Right cardiac atrium (tissue), 5 donors: ENCODE measurements around the gene CCDC201. TPM values are rescaled to one million over a fixed set of nuclear protein-coding genes. Genes with fewer than 3 reads are reported as not detected.
"Not testable (repeated sequence)": the region's sequence is repeated elsewhere in the genome, so short reads cannot be mapped to it uniquely, and the experiment has no call there.

Source experiments
- ATAC-seq, 2 donors: fragments of 200-7000 bp; cut with Tn5 transposase; one replicate each; pipeline versions ENCODE4 v1.8.0 to v1.9.1; 2020; ENCODE audit warnings: moderate library complexity in 2 of 2, mild to moderate bottlenecking in 1 of 2
- DNase-seq, 3 donors: peaks; one replicate each; pipeline ENCODE4 v3.0.0-alpha.2; 2020
- H3K27ac ChIP-seq: one replicate; pipeline ENCODE4 v1.5.1; 2013; ENCODE audit warnings: mild to moderate bottlenecking, low read length, control low read depth, moderate library complexity
- H3K27me3 ChIP-seq: one replicate; pipeline ENCODE4 v1.6.1; 2013; ENCODE audit not compliant: control insufficient read depth, insufficient read depth
- H3K4me1 ChIP-seq: one replicate; pipeline ENCODE4 v1.6.1; 2013; ENCODE audit warnings: low read length; ENCODE audit not compliant: control insufficient read depth, insufficient read depth
- H3K4me3 ChIP-seq: one replicate; pipeline ENCODE4 v1.5.1; 2013; ENCODE audit warnings: low read length, control low read depth
- H3K9me3 ChIP-seq: one replicate; pipeline ENCODE4 v1.6.1; 2013; ENCODE audit warnings: low read length; ENCODE audit not compliant: control insufficient read depth
- WGBS: extraction: QIAGEN DNeasy Blood & Tissue Kit; methylation state at CpG from one replicate; pipeline ENCODE4 v1.1.7; 2013; 5-methylcytosine and 5-hydroxymethylcytosine counted together
- intact Hi-C, 4 donors: fragments of 100-400 bp; cut with DNase I; formaldehyde crosslinking; loops; one replicate each; pipeline versions ENCODE4 v1.11.0 to v1.14.0; 2022 to 2023
- polyA plus RNA-seq: library from polyadenylated mRNA; stranded (reverse); fragments of 200-250 nt; gene quantifications from one replicate; pipeline ENCODE4 v1.2.3, GENCODE V29; 2013
- total RNA-seq, 4 donors: library from RNA; stranded (reverse); fragmentation: NEBNext Ultra II Directional; extraction: Animal tissue kit (Norgen Biotek cat#: 25700); gene quantifications; one replicate each; pipeline ENCODE4 v1.2.1, GENCODE V29; 2021
- donor health status: healthy with polysubstance abuse.
- donor health status: DM: no; HTN: yes; CAD: no.
- donor health status: DM: no; HTN: no; CAD: no.
- donor health status: DM: no; HTN: yes; CAD: no; lungs with severe emphysema.
- donor health status: DM: yes; HTN: yes; CAD: no.

Gene CCDC201
- total and polyA plus RNA-seq, 5 donors, result not detected

DNA sequence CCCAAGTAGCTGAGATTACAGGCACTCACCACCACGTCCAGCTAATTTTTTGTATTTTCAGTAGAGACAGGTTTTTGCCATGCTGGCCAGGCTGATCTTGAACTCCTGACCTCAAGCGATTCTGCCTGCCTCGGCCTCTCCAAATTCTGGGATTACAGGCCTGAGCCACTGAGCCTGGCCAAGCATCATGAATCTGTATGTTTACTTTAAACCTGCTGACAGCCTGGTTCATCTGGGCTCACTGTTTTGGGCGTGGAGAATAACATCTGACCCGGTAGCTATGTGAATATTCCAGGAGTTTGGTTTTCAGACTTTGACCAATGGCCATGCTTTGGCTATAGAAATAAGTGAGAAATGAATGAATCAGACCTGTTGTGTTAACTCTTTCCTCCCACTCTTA lies 26.3 kb downstream of the CCDC201 start:
- H3K9me3 ChIP-seq, H3K4me1 ChIP-seq, H3K27ac ChIP-seq, H3K4me3 ChIP-seq, ATAC-seq, H3K27me3 ChIP-seq, DNase-seq, intact Hi-C loops: not testable (repeated sequence)
- WGBS, result 73% methylated on average over 5 of the region's 5 CpGs

DNA sequence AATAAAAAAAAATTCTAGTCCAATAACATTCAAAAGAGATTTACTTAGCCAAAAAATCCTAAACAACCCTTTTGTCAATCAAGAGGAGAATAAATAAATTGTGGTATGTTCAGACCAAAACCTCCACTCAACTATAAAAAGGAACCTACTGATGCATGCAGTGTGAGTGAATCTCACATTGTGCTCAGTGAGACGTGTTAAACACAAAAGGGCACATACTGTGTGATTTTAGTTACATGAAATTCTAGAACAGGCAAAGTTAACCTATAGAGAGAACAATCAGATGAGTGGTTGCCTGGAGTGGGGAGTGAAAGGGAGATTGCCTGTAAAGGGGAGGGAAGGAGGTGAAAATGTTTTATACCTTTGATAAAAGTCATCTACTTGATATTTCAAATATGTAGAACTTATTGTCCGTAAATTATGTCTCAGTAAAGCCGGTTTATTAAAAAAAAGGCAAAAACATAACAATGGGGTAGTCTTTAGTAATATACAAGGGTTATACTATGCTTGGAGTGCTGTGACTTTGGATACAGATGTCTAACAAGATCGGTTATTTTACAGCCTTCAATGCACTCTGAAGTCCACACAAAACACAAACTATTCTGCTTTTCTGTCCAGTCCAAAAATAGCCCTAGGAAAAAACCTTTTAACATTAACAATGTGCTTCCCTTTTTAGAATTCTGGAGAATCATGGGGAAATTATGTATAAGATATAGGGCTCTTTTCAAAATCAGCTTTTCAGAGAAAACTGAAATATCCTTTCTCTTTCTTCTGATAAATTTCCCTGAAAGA lies 30.8 kb downstream of the CCDC201 start:
- WGBS, result 62% methylated on average over 4 of the region's 4 CpGs
- H3K4me3 ChIP-seq, intact Hi-C loops, ATAC-seq, H3K9me3 ChIP-seq, DNase-seq, H3K27ac ChIP-seq, H3K4me1 ChIP-seq, H3K27me3 ChIP-seq: not testable (repeated sequence)

DNA sequence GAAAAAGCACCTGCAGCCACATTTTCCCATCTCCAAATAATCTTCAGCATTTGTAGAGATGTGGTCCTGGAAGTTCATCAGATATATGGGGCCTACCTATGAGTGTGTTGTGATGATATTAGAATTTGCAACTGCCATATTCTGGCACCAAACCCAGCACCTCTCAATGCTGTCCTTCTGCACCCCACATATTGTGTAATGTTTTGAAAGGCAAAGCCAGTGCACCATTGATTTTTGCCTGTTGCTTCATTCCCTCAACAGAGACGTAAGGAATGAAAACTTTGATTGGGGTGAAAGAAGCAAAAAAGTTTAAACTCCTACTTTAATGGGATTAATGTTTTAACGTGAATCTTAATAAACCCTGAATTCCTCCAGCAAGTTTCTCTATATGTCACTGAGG lies 34.0 kb downstream of the CCDC201 start:
- H3K9me3 ChIP-seq, ATAC-seq, DNase-seq, intact Hi-C loops, H3K27ac ChIP-seq, H3K4me1 ChIP-seq, H3K4me3 ChIP-seq, H3K27me3 ChIP-seq: not testable (repeated sequence)
- 69% methylated on average over 2 of the region's 2 CpGs for WGBS

DNA sequence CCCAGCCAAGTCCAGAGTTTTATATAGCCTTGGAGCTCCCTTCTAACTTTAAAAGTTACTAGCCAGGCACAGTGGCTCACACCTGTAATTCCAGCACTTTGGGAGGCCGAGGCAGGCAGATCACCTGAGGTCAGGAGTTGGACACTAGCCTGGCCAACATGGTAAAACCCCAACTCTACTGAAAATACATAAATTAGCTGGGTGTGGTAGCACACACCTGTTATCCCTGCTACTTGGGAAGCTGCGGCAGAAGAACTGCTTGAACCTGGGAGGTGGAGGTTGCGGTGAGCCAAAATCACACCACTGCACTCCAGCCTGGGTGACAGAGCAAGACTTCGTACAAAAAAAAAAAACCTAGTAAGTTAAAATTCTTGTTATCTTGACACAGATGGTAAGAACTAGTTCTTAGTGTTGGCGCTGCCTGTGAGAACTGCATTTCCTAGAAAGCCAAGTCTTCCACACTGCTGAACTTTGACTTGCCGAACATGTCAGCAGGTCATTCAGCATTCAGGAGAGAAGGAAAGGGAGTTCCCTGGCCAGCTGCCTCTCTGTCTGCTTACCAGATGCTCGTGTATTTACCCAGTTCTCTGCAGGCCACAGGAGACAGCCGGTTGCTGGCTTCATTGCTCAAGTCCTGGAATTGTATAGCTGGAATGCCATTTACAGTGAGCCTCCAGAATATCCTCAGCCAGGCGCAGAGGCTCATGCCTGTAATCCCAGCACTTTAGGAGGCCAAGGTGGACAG lies 40.3 kb downstream of the CCDC201 start:
- H3K4me3 ChIP-seq, H3K27me3 ChIP-seq, H3K9me3 ChIP-seq, ATAC-seq, H3K4me1 ChIP-seq, intact Hi-C loops, H3K27ac ChIP-seq, DNase-seq: not testable (repeated sequence)
- 63% methylated on average over 9 of the region's 9 CpGs for WGBS

DNA sequence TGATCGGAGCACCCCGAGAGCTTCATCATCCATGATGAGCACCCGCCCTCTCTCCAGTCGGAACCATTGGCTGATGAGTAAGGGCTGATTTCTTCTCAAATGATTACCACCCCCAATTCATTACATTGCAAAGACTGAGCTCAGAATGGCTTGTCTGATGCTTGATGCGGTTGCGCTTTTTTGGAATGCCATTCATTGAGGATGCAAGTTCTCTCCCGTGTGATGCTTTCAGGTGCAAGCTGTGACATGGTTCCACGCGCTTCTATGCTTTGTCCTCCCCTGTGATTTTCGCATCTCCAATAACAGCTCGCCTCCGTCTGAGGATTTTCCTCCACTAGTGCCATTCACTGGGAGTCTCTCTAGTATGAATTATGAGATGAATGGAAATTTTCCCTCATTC lies 43.0 kb downstream of the CCDC201 start:
- H3K9me3 ChIP-seq, H3K27ac ChIP-seq, H3K4me3 ChIP-seq, H3K27me3 ChIP-seq, intact Hi-C loops, DNase-seq, H3K4me1 ChIP-seq, ATAC-seq: not testable (repeated sequence)
- WGBS, result 95% methylated on average over 12 of the region's 12 CpGs

DNA sequence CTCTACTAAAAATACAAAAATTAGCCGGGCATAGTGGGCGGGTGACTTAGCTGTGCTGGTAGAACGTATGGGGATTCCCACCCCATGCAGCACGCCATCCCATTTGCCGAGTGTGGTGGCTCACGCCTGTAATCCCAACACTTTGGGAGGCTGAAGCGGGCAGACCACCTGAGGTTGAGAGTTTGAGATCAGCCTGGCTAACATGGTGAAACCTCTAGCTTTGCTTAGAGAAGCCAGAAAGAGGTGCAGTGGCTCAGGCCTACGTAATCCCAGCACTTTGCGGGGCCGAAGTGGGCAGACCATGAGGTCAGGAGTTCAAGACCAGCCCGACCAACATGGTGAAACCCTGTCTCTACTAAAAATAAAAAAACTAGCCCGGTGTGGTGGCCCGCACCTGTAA lies 45.2 kb downstream of the CCDC201 start:
- intact Hi-C loops, ATAC-seq, H3K4me1 ChIP-seq, H3K4me3 ChIP-seq, H3K9me3 ChIP-seq, H3K27me3 ChIP-seq, H3K27ac ChIP-seq, DNase-seq: not testable (repeated sequence)
- WGBS, result 94% methylated on average over 13 of the region's 13 CpGs

DNA sequence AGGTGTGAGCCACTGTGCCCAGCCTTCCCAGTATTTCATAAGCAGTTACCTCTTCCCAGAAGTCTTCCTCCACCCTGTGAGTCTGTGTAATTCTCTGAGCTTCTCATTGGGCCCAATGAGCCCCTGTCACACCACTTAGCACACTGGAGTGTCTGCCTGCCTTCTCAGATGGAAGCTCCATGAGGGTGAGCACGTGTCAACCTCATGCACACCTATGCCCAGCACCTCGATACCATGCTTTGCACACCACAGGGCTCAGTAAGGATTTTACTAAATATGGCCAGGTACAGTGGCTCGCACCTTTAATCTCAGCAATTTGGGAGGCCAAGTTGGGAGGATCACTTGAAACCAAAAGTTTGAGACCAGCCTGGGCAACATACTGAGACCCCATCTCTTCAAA lies 46.3 kb downstream of the CCDC201 start:
- ATAC-seq, H3K9me3 ChIP-seq, intact Hi-C loops, H3K27ac ChIP-seq, H3K4me3 ChIP-seq, DNase-seq, H3K4me1 ChIP-seq, H3K27me3 ChIP-seq: not testable (repeated sequence)
- WGBS, result 86% methylated on average over 3 of the region's 3 CpGs

DNA sequence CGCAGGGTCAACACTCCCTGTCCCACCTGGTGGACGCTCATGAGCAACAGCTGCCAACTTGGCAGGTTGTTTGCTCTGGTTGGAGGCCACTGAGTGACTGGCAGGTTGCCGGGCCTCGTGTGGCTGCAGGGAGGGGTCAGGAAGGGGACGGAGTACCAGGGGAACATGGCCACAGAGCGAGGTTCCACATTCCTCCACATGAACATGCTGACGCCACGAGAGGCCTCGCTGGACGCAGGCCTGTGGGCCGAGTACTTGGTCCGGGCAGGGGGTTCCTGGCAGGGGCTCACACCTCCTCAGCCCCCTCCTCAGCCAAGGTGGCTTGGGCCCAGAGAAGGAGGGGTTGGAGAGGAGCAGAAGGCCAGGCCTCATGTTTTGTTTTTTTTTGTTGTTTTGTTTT lies 54.1 kb downstream of the CCDC201 start:
- H3K9me3 ChIP-seq, H3K27me3 ChIP-seq, H3K27ac ChIP-seq, DNase-seq, H3K4me3 ChIP-seq, intact Hi-C loops, ATAC-seq, H3K4me1 ChIP-seq: not testable (repeated sequence)
- WGBS, result 91% methylated on average over 12 of the region's 12 CpGs

DNA sequence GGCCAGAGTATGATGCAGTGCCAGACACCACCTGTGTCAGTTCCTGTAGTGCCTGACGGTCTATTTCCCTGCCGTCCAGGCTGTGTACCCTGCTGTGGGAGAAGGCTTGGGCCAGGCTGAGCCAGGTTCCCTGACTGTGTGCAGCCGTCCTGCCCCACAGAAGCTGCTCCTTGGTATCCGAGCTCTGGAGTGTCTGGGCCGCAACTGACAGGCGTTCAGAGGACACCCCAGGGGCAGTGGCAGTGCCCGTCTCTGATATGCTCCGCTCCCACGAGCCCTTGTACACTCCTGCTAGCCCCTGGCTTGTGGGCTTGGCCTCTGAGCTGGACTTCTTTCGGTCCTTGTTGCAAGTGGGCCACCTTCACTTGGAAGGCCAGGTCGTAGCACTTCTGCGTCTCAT lies 55.0 kb downstream of the CCDC201 start:
- ATAC-seq, intact Hi-C loops, H3K27me3 ChIP-seq, H3K27ac ChIP-seq, H3K9me3 ChIP-seq, H3K4me3 ChIP-seq, H3K4me1 ChIP-seq, DNase-seq: not testable (repeated sequence)
- WGBS, result 90% methylated on average over 12 of the region's 12 CpGs

DNA sequence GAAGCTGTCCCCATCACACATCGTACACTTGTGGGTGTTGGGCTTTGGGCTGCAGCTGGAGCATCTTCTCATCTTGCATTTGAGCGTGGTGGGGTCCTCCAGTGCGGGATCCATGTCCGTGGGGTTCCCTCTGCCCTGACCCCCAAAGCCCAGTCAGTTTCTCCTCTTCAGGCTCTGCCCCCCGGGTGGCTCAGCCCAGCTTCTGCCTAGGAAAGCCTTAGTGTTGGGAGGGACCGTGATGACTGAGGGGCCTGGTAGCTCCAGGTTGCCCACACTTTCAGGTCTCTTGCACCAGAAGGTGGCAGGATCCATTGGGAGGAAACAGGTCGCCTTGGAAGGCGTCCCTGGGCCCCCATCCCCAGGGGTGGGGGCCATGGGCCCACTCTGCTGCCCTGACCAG lies 55.9 kb downstream of the CCDC201 start:
- H3K4me1 ChIP-seq, DNase-seq, H3K9me3 ChIP-seq, H3K27me3 ChIP-seq, intact Hi-C loops, ATAC-seq, H3K4me3 ChIP-seq, H3K27ac ChIP-seq: not testable (repeated sequence)
- 92% methylated on average over 8 of the region's 8 CpGs for WGBS
